ENCODE results near the gene BRICD5. TPM values are rescaled to one million over a fixed set of nuclear protein-coding genes. Genes with fewer than 3 reads are reported as not detected.
"Not testable (repeated sequence)": the region's sequence is repeated elsewhere in the genome, so short reads cannot be mapped to it uniquely, and the experiment has no call there.

BRICD5 gene
- total RNA-seq, 1 experiment from 2014 or later, result 4.8 TPM

DNA sequence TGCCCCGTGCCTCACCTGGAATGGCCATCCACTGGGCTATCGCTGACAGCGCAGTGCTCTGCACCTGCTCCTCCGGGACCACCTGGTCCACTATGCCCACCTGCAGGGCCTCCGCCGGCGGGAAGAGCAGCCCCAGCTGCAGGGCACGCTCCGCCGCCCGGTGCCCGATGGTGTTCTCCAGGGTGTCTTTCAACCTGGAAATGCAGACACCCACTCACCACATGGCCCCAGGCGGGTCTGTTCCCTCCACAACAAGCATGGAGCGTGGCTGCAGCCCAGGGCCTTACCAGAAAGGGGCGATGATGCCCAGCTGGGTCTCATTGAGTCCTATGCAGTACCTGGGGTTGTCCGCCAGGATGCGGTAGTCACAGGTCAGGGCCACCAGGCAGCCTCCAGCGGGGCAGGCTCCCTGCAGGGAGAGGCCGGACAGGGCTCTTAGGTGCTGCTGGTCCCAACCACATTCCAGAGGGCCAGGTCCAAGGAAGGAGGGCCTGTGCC is 32.4 kb upstream of the BRICD5 start:
- Histone ChIP-seq H4K20me1 (ENCODE audit: low read length) (no peaks in the 10 kb centered on the region), H3K36me3 (ENCODE audit: low read depth, low read length) (peaks cover 7% of the 10 kb centered on the region; the same call in 1 of the 2 replicates), H3K27me3 (ENCODE audit: low read length) (no peaks in the 10 kb centered on the region), H3K27ac (ENCODE audit: low read length) (no peak overlapping the region), H3K4me1 (ENCODE audit: insufficient read depth, low read length) (peaks cover 7% of the 10 kb centered on the region; the same call in 1 of the 2 replicates), H3K79me2 (ENCODE audit: low read length) (no peaks in the 10 kb centered on the region), H3K9me2 (replicated peaks; ENCODE audit: low read length) (no peaks in the 10 kb centered on the region), H3F3A (ENCODE audit: low read length, unreplicated experiment) (no peaks in the 10 kb centered on the region), H3K4me2 (ENCODE audit: low read length) (no peak overlapping the region), H3K9ac (ENCODE audit: low read length) (no peak overlapping the region), H3K9me3 (ENCODE audit: low read length) (no peaks in the 10 kb centered on the region), H2AFZ (ENCODE audit: low read length) (no peak overlapping the region), H3K4me3 (ENCODE audit: low read length) (no peak overlapping the region)
- ChIA-PET POLR2A (ENCODE audit: unreplicated experiment) (no interaction called here), CTCF (no interaction called here)
- TF ChIP-seq EZH2phosphoT487 (IDR thresholded peaks at IDR 0.05; ENCODE audit: borderline replicate concordance, low read length) (no peak), EZH2 (IDR thresholded peaks at IDR 0.05; ENCODE audit: low read length, unreplicated experiment) (no peak)
- TF ChIP-seq, protein P1, sequence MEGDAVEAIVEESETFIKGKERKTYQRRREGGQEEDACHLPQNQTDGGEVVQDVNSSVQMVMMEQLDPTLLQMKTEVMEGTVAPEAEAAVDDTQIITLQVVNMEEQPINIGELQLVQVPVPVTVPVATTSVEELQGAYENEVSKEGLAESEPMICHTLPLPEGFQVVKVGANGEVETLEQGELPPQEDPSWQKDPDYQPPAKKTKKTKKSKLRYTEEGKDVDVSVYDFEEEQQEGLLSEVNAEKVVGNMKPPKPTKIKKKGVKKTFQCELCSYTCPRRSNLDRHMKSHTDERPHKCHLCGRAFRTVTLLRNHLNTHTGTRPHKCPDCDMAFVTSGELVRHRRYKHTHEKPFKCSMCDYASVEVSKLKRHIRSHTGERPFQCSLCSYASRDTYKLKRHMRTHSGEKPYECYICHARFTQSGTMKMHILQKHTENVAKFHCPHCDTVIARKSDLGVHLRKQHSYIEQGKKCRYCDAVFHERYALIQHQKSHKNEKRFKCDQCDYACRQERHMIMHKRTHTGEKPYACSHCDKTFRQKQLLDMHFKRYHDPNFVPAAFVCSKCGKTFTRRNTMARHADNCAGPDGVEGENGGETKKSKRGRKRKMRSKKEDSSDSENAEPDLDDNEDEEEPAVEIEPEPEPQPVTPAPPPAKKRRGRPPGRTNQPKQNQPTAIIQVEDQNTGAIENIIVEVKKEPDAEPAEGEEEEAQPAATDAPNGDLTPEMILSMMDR (conservative IDR thresholded peaks at IDR 0.05; ENCODE audit: low read depth, low read length), result 0 out of 2 replicates have a peak, but pooled peaks have one; percentile 11
- no TSS peak for BruUV-seq (replicated peaks)
- ATAC-seq (no peak), DNase-seq (no peak)
- intact Hi-C loops (cut with micrococcal nuclease), result no loop called here

DNA sequence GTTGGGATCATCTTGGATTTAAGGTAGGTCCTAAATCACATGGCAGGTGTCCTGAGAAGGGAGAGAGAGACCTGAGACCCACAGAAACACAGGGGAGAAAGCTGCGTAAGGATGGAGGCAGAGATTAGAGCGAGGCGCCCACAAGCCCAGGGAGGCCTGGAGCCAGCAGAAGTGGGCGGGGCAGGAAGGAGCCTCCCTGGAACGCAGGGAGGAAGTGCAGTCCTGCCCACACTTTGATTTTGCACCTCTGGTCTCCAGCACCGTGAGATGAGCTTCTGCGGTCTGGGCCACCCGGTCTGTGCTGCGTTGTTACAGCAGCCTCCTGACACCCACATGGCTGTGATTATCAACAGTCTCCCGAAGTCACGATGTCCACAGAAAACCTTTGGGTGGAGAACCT is 31.9 kb upstream of the BRICD5 start:
- intact Hi-C loops (cut with micrococcal nuclease), result no loop called here
- no peak overlapping the region for H3K4me3 ChIP-seq (ENCODE audit: low read length)
- DNase-seq, result no peak
- no peaks in the 10 kb centered on the region for H4K20me1 ChIP-seq (ENCODE audit: low read length)
- H3K9me3 ChIP-seq (ENCODE audit: low read length), result no peaks in the 10 kb centered on the region
- H3K27me3 ChIP-seq (ENCODE audit: low read length), result no peaks in the 10 kb centered on the region
- no TSS peak for BruUV-seq (replicated peaks)
- ChIA-PET POLR2A (ENCODE audit: unreplicated experiment) (no interaction called here), CTCF (no interaction called here)
- TF ChIP-seq EZH2 (IDR thresholded peaks at IDR 0.05; ENCODE audit: low read length, unreplicated experiment) (no peak), EZH2phosphoT487 (IDR thresholded peaks at IDR 0.05; ENCODE audit: borderline replicate concordance, low read length) (no peak)
- TF ChIP-seq, protein P1 (conservative IDR thresholded peaks at IDR 0.05; ENCODE audit: low read depth, low read length), result no peak
- ATAC-seq, result no peak
- H3F3A ChIP-seq (ENCODE audit: low read length, unreplicated experiment), result no peaks in the 10 kb centered on the region
- H3K79me2 ChIP-seq (ENCODE audit: low read length), result no peaks in the 10 kb centered on the region
- H3K36me3 ChIP-seq (ENCODE audit: low read depth, low read length), result peaks cover 7% of the 10 kb centered on the region; the same call in 1 of the 2 replicates
- no peak overlapping the region for H3K4me2 ChIP-seq (ENCODE audit: low read length)
- H3K4me1 ChIP-seq (ENCODE audit: insufficient read depth, low read length), result peaks cover 7% of the 10 kb centered on the region; the same call in 1 of the 2 replicates
- no peak overlapping the region for H3K27ac ChIP-seq (ENCODE audit: low read length)
- H3K9me2 ChIP-seq (replicated peaks; ENCODE audit: low read length), result no peaks in the 10 kb centered on the region
- no peak overlapping the region for H3K9ac ChIP-seq (ENCODE audit: low read length)
- H2AFZ ChIP-seq (ENCODE audit: low read length), result no peak overlapping the region

DNA sequence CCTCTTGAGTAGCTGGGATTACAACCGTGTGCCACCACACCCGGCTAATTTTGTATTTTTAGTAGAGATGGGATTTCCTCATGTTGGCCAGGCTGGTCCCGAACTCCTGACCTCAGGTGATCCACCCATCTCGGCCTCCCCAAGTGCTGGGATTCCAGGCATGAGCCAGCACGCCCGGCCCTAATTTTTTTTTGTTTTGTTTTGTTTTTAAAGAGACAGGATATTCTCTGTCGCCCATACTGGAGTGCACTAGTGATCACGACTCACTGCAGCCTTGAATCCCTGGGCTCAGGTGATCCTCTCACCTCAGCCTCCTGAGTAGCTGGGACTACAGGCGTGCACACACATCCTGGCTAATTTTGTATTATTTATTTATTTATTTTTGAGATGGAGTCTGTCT is 29.7 kb upstream of the BRICD5 start:
- H3K9ac ChIP-seq (ENCODE audit: low read length); ATAC-seq; BruUV-seq (replicated peaks); H3K4me3 ChIP-seq (ENCODE audit: low read length); H3K4me2 ChIP-seq (ENCODE audit: low read length); H4K20me1 ChIP-seq (ENCODE audit: low read length); H3K4me1 ChIP-seq (ENCODE audit: insufficient read depth, low read length); intact Hi-C loops (cut with micrococcal nuclease); CTCF ChIA-PET; H2AFZ ChIP-seq (ENCODE audit: low read length); H3K27ac ChIP-seq (ENCODE audit: low read length); DNase-seq; H3K36me3 ChIP-seq (ENCODE audit: low read depth, low read length); H3K9me2 ChIP-seq (replicated peaks; ENCODE audit: low read length); POLR2A ChIA-PET (ENCODE audit: unreplicated experiment); H3K9me3 ChIP-seq (ENCODE audit: low read length); H3K27me3 ChIP-seq (ENCODE audit: low read length); H3K79me2 ChIP-seq (ENCODE audit: low read length); H3F3A ChIP-seq (ENCODE audit: low read length, unreplicated experiment): not testable (repeated sequence)
